AG04450 (cell line): ENCODE results near the gene SENP1. TPM values are rescaled to one million over a fixed set of nuclear protein-coding genes. Genes with fewer than 3 reads are reported as not detected.

ENCODE experiments used
- CTCF ChIA-PET: fragments of 300-600, 350-600 bp; formaldehyde crosslinking; extraction: SDS; loops from one replicate; lab custom pipeline; 2022; ENCODE audit warnings: antibody characterized with exemption, inconsistent platforms; lab: Charles Lee
- POLR2A ChIA-PET: fragments of 350-600 bp; formaldehyde crosslinking; extraction: SDS; loops from one replicate; lab custom pipeline; 2021; ENCODE audit warnings: antibody characterized with exemption, inconsistent platforms; lab: Yijun Ruan, JAX
- DNase-seq: peaks from one replicate; pipeline ENCODE4 v3.0.0-alpha.2; 2011; ENCODE audit warnings: low read depth, low spot score
- H3K27ac ChIP-seq: one replicate; pipeline ENCODE4 v1.5.1; 2012; ENCODE audit warnings: low read depth, low read length, control low read depth
- H3K27me3 ChIP-seq: one replicate; pipeline ENCODE4 v1.6.0; 2012; ENCODE audit warnings: low read length; ENCODE audit not compliant: control insufficient read depth, insufficient read depth
- H3K4me3 ChIP-seq: 2 replicates; pipeline ENCODE4 v1.5.1; 2011; ENCODE audit warnings: mild to moderate bottlenecking, low read depth, low read length, control low read depth
- H3K9me3 ChIP-seq: 2 replicates; pipeline ENCODE4 v1.5.1; 2012; ENCODE audit warnings: low read length; ENCODE audit not compliant: control insufficient read depth, insufficient read depth
- CTCF ChIP-seq: IDR thresholded peaks from 2 replicates; pipeline ENCODE4 v1.5.1; 2011; ENCODE audit warnings: low read depth, low read length, control low read depth, inconsistent platforms
- polyA plus RNA-seq: library from polyadenylated mRNA; depleted of rRNA; stranded (reverse); fragments of >200 nt; gene quantifications from 2 replicates; pipeline ENCODE4 v1.2.3, GENCODE V29; 2011

The SENP1 gene
- polyA plus RNA-seq, 1 experiment, result 26.4 TPM

DNA sequence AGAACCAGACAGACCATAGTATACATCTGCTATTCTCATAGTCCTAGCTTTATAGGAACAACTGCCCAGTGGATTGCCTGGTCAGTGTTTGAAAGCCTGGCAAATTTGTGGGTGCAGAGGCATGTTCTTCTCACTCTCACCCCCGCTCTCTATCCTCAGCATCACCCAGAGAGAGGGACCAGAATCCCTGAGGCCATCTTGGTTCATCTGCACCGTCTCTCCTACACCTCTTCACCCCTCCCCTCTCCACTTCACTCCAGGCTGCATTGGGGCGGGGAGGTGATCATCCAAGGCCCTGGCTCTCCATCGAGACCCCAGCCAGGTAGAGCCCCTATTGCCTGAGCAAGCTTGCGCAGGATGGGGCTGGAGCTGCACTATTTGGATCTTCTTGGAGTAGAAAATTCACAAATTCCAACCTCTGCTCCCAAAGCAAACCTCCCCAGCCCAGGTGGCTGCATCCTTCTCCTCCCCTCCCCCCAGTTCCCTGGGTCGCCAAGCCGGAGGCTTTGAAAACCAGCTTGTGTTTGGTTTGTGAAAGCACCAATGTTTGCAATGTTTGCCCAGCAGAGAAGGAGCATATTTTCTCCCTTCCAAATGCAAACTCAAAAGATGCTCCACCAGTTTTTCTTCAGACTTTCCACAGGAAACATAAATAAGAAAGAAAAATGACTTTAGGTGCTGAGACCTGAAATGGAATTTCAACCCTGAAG is 83.0 kb downstream of the SENP1 start:
- Histone ChIP-seq H3K4me3 (no peak overlapping the region), H3K27ac (no peak overlapping the region), H3K9me3 (no peaks in the 10 kb centered on the region), H3K27me3 (peaks cover 53% of the 10 kb centered on the region)
- DNase-seq, result no peak
- ChIA-PET POLR2A (no interaction called here), CTCF (interaction anchor here (1.3 kb wide), 1 partner anchor 60 kb away, joined by 5 read pairs; no protein-coding TSS in a partner anchor)
- no peak for TF ChIP-seq CTCF

- peaks cover 52% of the 10 kb centered on the region for H3K27me3 ChIP-seq
- no peak overlapping the region for H3K27ac ChIP-seq
- H3K9me3 ChIP-seq, result no peaks in the 10 kb centered on the region
- POLR2A ChIA-PET, result no interaction called here
- CTCF ChIA-PET, result interaction anchor here (1.3 kb wide), 1 partner anchor 60 kb away, joined by 5 read pairs; no protein-coding TSS in a partner anchor
- no peak for TF ChIP-seq CTCF
- H3K4me3 ChIP-seq, result no peak overlapping the region
- no peak for DNase-seq
Measured at GRCh38 chr12:48022180-48022521, 83.7 kb downstream of the SENP1 start.

DNA sequence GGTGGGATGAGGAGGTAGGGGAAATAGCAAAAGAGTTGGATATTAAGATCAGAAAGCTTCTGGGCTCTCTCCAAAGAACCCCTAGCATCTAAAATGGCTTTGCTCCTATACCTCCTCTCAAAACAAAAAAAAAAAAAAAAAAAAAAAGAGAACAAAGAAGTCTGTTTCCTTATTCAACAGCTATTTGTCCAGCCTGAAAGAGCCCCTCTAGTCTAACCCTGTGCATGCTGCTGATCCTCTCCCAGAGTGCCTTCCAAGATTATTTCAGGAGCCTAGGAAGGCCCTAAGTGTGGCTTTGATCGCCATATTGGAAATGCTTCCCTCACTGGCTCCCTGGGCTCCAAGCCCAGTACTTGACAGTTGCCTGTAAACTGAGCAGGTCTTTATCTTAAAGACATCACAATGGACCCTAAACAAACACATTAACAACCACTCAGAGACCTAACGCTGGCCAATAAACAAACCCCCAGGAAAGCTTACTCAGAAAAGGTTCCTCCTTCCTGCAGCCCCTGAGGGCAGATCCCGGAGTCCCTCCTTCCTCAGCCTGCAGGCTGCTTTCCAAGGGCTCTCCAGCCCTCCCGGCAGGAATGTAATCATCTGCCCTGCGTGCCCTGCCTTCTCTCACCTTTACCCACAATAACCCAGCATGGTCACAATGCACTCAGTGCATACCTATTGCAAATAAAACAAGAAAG is 84.2 kb downstream of the SENP1 start:
- ChIA-PET CTCF (interaction anchor here (1.3 kb wide), 1 partner anchor 59 kb away, joined by 5 read pairs; no protein-coding TSS in a partner anchor), POLR2A (no interaction called here)
- Histone ChIP-seq H3K27ac (no peak overlapping the region), H3K4me3 (no peak overlapping the region), H3K9me3 (no peaks in the 10 kb centered on the region), H3K27me3 (peaks cover 49% of the 10 kb centered on the region)
- no peak for TF ChIP-seq CTCF
- DNase-seq, result no peak

DNA sequence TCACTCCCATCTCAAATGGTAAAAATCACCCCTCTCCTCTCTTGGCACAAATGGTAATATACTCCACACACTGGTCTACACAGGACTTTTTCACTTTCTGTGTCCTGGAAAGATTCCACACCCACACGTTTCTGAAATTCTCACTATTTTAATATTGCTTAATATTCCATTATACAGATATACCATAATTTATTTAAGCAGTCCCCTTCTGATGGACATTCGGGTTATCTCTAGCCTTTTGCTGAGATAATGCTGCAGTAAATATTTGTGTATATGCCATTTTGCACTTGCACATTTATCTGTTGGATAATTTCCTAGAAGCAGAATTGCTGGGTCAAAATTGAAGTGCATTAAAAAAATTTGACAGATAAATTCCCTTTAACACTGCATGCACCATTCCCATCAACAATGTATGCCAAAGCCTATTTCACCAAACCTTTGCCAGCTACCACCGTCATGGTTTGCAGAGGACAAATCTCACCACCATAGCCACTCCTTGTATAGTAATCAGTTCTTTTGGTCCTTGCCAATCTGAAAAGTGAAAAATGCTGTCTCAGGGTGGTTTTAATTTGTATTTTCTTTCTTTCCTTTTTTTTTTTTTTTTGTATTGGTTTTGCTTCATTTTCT is 86.1 kb downstream of the SENP1 start:
- H3K27me3 ChIP-seq, result peaks cover 48% of the 10 kb centered on the region
- DNase-seq, result no peak
- H3K4me3 ChIP-seq, result no peak overlapping the region
- CTCF ChIA-PET, result no interaction called here
- TF ChIP-seq CTCF, result no peak
- POLR2A ChIA-PET, result no interaction called here
- no peaks in the 10 kb centered on the region for H3K9me3 ChIP-seq
- no peak overlapping the region for H3K27ac ChIP-seq

DNA sequence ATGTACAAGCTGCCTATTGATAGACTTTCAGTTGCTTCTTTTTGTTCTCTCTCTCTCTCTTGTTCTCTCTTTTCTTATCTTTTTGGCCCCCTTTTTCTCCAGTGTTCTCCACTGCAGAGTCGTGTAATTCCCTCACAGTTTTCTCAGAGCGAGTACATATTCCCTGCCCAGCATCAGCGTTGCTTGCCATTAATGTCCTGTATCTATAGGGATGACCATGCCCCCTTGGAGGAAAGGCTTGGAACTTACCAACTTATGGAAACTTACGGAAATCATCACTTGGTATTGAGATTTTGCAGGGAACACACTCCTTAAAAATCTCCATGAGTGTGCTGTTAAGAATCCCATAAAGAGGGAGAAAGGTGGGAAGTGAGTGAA is 87.3 kb downstream of the SENP1 start:
- ChIA-PET CTCF (no interaction called here), POLR2A (no interaction called here)
- H3K4me3 ChIP-seq, result no peak overlapping the region
- H3K9me3 ChIP-seq, result no peaks in the 10 kb centered on the region
- DNase-seq, result no peak
- peaks cover 51% of the 10 kb centered on the region for H3K27me3 ChIP-seq
- no peak for TF ChIP-seq CTCF
- no peak overlapping the region for H3K27ac ChIP-seq
